IPS DF 6.9 (cell line): ENCODE measurements around the gene TOMM5.
A peak's percentile ranks its signal among the peaks of the same experiment; 100 is the strongest.

Experiments
- DNase-seq: peaks from one replicate; pipeline ENCODE4 v3.0.0-alpha.2; 2013; ENCODE audit warnings: low read depth, low spot score
- H3K27ac ChIP-seq: one replicate; pipeline ENCODE4 v1.5.1; 2013; ENCODE audit warnings: low read length, control low read depth
- H3K27me3 ChIP-seq: 2 replicates; pipeline ENCODE4 v1.6.1; 2013; ENCODE audit warnings: mild to moderate bottlenecking, low read length; ENCODE audit not compliant: control insufficient read depth, insufficient read depth
- H3K36me3 ChIP-seq: 2 replicates; pipeline ENCODE4 v1.6.1; 2013; ENCODE audit warnings: low read length; ENCODE audit not compliant: control insufficient read depth, insufficient read depth
- H3K4me1 ChIP-seq: 2 replicates; pipeline ENCODE4 v1.6.1; 2013; ENCODE audit warnings: low read length; ENCODE audit not compliant: control insufficient read depth, insufficient read depth
- H3K4me3 ChIP-seq: 2 replicates; pipeline ENCODE4 v1.5.1; 2013; ENCODE audit warnings: mild to moderate bottlenecking, low read length
- H3K9me3 ChIP-seq: 2 replicates; pipeline ENCODE4 v1.6.1; 2013; ENCODE audit warnings: low read length, inconsistent platforms; ENCODE audit not compliant: control insufficient read depth, insufficient read depth
- WGBS: extraction: QIAGEN DNeasy Blood & Tissue Kit; methylation state at CpG from one replicate; pipeline ENCODE4 v1.1.7; 2013; ENCODE audit warnings: mixed read lengths, missing lambda C conversion rate; ENCODE audit not compliant: insufficient read length, insufficient coverage; 5-methylcytosine and 5-hydroxymethylcytosine counted together

Gene TOMM5

GRCh38 chr9:37582548-37583157 lies 9.7 kb downstream of the TOMM5 start:
- H3K4me1 ChIP-seq, result no peaks in the 10 kb centered on the region
- H3K27me3 ChIP-seq, result no peaks in the 10 kb centered on the region
- no CpG with 5 or more reads among the region's 6 CpGs for WGBS

DNA sequence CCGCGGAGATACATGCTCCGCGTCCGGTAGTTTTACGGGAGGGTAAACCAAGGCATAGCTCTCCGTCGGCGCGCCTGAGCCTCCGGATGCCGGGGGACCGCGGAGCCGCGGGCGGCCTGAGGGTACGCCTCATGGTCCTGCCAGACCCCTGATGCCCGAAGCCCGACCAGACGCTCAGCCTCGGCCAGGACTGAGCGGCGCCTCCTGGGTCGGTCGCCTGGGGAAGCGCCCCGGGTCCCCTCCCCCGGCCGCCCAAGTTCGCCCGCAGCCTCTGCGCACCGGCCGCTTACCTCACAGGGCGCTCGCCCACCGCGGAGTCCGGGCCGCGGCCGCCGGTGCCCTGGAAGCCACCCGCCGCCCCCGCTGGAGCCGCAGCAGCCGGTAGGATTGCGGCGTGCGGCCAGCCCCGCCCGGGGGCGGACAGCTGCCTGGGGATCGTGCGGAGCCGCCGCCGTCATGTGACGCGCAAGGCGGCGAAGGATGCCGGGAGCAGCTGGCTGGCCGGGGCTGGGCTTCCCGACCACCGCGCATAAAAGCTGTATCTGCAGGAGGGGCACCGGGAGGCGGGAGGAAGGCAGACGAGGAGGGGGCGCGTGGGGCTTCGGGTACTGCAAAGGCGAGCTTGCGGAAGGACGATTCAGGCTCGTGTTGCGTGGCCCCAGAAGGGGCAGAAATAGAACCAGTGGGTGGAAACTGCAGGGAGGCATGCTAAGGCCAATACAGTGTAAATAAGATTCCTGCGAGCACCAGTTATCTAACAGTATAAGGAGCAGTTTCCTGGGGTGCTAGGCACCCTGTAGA lies 16.3 kb downstream of the TOMM5 start, which contains the start of gene FBXO10:
Gene FBXO10 (minus strand): TSS at position 460 of the 801 bp plus-strand sequence. CDS start 34,612 bp downstream, outside the sequence.
- Histone ChIP-seq H3K4me1 (peaks cover 3% of the 10 kb centered on the region; the same call in 1 of the 2 replicates), H3K4me3 (peak within 1 kb of the TSS; percentile 53; the same call in 1 of the 2 replicates), H3K9me3 (no peaks in the 10 kb centered on the region), H3K27me3 (no peaks in the 10 kb centered on the region), H3K27ac (no peak within 1 kb of the TSS), H3K36me3 (no peaks in the 10 kb centered on the region)
- WGBS, result no CpG with 5 or more reads among the region's 81 CpGs
- no peak for DNase-seq

More at GRCh38 chr9:37582548-37583157, 9.7 kb downstream of the TOMM5 start:
- no peak for DNase-seq
- H3K27ac ChIP-seq, result no peak overlapping the region
- H3K36me3 ChIP-seq, result peaks cover 6% of the 10 kb centered on the region; the same call in 1 of the 2 replicates
- no peaks in the 10 kb centered on the region for H3K9me3 ChIP-seq
- no peak overlapping the region for H3K4me3 ChIP-seq

- no peaks in the 10 kb centered on the region for H3K9me3 ChIP-seq
- peak overlapping the region; percentile 53; the same call in 1 of the 2 replicates for H3K4me3 ChIP-seq
- H3K27me3 ChIP-seq, result no peaks in the 10 kb centered on the region
- H3K4me1 ChIP-seq, result peaks cover 3% of the 10 kb centered on the region; the same call in 1 of the 2 replicates
- DNase-seq, result no peak
- no CpG with 5 or more reads among the region's 5 CpGs for WGBS
- H3K36me3 ChIP-seq, result no peaks in the 10 kb centered on the region
- H3K27ac ChIP-seq, result no peak overlapping the region
Measured at GRCh38 chr9:37575511-37575914, 16.9 kb downstream of the TOMM5 start.

DNA sequence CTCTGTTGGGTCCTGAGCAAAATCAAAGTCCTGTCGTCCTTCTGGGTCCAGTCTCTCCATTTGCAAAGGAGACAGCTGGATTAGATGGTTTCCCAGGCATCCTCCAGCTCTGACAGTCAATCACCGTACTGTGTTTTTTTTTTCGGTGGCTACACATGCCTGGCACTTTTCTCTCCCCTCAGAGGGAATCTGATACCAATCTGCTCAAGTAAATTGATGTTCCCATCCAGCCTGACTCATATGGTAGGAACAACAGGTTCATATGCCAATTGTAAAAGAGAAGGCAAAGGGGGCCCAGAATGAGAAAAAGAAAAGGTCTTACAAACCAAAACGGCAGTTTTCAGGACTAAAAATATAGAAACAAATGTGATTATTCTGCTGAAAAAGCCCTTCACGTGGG lies 17.4 kb downstream of the TOMM5 start:
- H3K9me3 ChIP-seq, result no peaks in the 10 kb centered on the region
- no peak overlapping the region for H3K4me3 ChIP-seq
- WGBS, result no CpG with 5 or more reads among the region's 5 CpGs
- H3K27me3 ChIP-seq, result no peaks in the 10 kb centered on the region
- H3K27ac ChIP-seq, result no peak overlapping the region
- no peaks in the 10 kb centered on the region for H3K36me3 ChIP-seq
- H3K4me1 ChIP-seq, result peaks cover 3% of the 10 kb centered on the region; the same call in 1 of the 2 replicates
- no peak for DNase-seq

DNA sequence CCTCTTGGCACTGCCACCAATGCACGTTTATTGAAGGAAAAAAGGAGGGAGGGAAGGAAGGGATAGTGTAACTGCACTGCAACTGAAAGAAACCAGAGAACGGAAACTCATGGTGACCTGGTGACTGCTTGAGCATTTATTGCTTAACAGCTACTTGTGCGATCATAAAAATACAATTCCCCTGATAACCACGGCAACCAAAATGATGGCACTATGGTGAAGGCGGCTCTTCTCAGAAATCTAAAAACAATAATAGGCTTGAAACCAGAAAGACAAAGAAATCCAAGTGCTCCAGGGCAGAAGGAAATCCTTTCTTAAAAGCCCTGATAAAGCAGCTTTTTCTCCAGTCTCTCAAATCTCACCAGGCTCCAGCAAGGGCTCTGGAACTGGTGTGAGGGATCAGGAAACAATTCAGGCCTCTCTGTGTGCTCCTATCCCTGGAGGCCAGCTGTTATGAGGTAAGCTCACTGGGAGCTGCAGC lies 18.1 kb downstream of the TOMM5 start:
- Histone ChIP-seq H3K4me3 (no peak overlapping the region), H3K27me3 (no peaks in the 10 kb centered on the region), H3K36me3 (no peaks in the 10 kb centered on the region), H3K27ac (no peak overlapping the region), H3K4me1 (peaks cover 3% of the 10 kb centered on the region; the same call in 1 of the 2 replicates), H3K9me3 (no peaks in the 10 kb centered on the region)
- WGBS, result no CpG with 5 or more reads among the region's 5 CpGs
- DNase-seq, result no peak

DNA sequence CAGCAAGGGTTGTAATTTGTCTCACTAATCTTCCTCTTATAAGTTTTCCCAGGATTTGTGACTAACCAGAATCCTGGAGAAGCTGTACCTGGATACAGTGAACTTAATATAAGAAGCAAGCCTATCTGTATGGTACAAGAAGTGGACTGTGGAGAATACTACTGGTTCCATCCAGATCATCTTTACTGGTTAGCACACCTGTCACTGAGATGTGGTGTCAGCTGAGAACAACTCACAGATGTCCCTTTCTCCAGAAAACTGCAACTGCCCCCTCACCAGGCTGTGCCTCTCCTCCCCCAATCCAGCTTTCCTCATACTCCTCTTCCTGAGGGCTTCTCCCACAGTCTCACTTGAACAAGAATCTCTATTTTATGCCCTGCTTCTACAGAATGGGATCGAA lies 21.1 kb downstream of the TOMM5 start:
- Histone ChIP-seq H3K4me3 (no peak overlapping the region), H3K9me3 (no peaks in the 10 kb centered on the region), H3K27me3 (no peaks in the 10 kb centered on the region), H3K36me3 (no peaks in the 10 kb centered on the region), H3K4me1 (peaks cover 3% of the 10 kb centered on the region; the same call in 1 of the 2 replicates), H3K27ac (no peak overlapping the region)
- no CpG with 5 or more reads among the region's 1 CpG for WGBS
- no peak for DNase-seq

DNA sequence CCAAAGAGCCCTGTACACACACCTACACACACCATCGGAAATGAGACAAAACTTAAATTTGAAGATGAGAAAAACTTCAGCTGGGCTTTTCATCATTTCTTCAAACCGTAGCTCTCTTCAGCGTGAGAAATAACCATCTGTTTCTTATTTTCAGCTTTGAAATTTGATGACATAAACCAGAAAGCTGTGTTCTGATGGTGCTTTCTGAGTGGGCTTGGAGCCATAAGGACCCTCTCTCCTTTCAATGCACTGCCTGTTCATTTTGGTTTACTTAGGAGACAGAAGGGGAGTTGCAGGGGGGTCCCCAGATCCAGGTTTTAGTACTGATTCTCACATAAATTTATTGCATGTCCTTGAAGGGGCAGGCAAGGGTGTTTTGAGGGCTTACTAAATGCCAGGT lies 25.7 kb downstream of the TOMM5 start:
- no peaks in the 10 kb centered on the region for H3K36me3 ChIP-seq
- DNase-seq, result no peak
- H3K27ac ChIP-seq, result no peak overlapping the region
- WGBS, result no CpG with 5 or more reads among the region's 3 CpGs
- peaks cover 4% of the 10 kb centered on the region for H3K4me1 ChIP-seq
- peaks cover 2% of the 10 kb centered on the region for H3K9me3 ChIP-seq
- no peaks in the 10 kb centered on the region for H3K27me3 ChIP-seq
- no peak overlapping the region for H3K4me3 ChIP-seq

DNA sequence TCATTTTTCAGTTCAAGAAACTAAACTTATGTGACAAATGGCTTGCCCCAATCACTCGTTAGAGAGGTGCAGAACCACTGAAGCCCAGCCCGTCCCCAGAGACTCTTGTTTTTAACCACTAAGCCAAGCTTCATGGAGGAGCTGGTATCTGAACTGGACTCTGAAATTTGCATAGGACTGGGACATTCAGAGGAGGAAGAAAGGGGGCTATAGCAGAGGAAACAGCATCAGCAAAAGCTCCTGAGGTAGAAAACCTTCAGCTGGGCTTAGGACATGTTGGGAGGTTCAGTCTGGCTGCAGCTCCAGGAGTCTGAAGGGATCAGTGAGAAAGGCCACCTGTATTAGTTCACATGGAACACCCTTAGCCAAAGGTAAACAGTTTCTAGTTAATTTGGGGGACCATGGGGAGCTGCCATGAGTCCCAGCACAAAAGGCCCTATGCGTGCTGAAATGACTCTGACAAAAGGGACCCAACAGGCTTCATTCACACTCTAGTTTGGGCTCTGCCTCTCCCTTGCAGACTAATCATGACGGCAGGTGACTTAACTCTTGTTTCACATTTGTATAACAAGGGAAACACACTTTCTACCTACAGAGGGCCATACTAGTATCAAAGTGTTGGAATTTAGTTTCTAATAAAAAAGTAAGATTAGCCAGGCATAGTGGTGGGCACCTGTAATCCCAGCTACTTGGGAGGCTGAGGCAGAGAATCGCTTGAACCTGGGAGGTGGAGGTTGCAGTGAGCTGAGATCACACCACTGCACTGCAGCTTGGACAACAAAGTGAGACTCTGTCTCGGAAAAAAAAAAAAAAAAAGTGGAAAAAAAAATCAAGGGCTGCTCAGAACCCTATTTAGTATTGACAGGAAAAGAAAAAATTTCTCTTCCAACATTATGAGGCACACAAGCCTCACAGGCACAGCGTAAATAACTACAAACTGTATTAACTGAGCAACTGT lies 26.5 kb downstream of the TOMM5 start:
- H3K4me3 ChIP-seq, result no peak overlapping the region
- peaks cover 4% of the 10 kb centered on the region for H3K4me1 ChIP-seq
- peaks cover 2% of the 10 kb centered on the region for H3K9me3 ChIP-seq
- WGBS, result no CpG with 5 or more reads among the region's 7 CpGs
- H3K27me3 ChIP-seq, result no peaks in the 10 kb centered on the region
- H3K27ac ChIP-seq, result no peak overlapping the region
- no peak for DNase-seq
- no peaks in the 10 kb centered on the region for H3K36me3 ChIP-seq

- Histone ChIP-seq H3K4me3 (no peak overlapping the region), H3K36me3 (no peaks in the 10 kb centered on the region), H3K9me3 (peaks cover 2% of the 10 kb centered on the region), H3K27me3 (no peaks in the 10 kb centered on the region), H3K4me1 (peaks cover 4% of the 10 kb centered on the region), H3K27ac (no peak overlapping the region)
- DNase-seq, result no peak
- WGBS, result no CpG with 5 or more reads among the region's 4 CpGs
Measured at GRCh38 chr9:37564916-37565315, 27.5 kb downstream of the TOMM5 start.
